GM23248 (cell line): ENCODE data around the gene PEAK3. TPM values are rescaled to one million over a fixed set of nuclear protein-coding genes. Genes with fewer than 3 reads are reported as not detected.

ENCODE experiments used
- DNase-seq: peaks from one replicate; pipeline ENCODE4 v3.0.0-alpha.2; 2015
- H2AFZ ChIP-seq: fragments of 200-600 bp; sonication (generic); 2 replicates; pipeline ENCODE4 v1.6.1; 2016; ENCODE audit warnings: antibody characterized with exemption
- H3F3A ChIP-seq: fragments of 200-600 bp; sonication (generic); 2 replicates; pipeline ENCODE4 v1.6.1; 2016; ENCODE audit warnings: mild to moderate bottlenecking, antibody characterized with exemption, mixed run types; ENCODE audit not compliant: insufficient read depth
- H3K27ac ChIP-seq: fragments of 200-600 bp; sonication (generic); 2 replicates; pipeline ENCODE4 v1.5.1; 2016; ENCODE audit warnings: mild to moderate bottlenecking
- H3K27me3 ChIP-seq: fragments of 200-600 bp; sonication (generic); replicated peaks from 2 replicates; pipeline ENCODE4 v1.6.1; 2016; ENCODE audit warnings: mild to moderate bottlenecking; ENCODE audit not compliant: insufficient read depth
- H3K36me3 ChIP-seq: fragments of 200-600 bp; sonication (generic); 2 replicates; pipeline ENCODE4 v1.6.1; 2016; ENCODE audit warnings: low read depth, mild to moderate bottlenecking
- H3K4me1 ChIP-seq: fragments of 200-600 bp; sonication (generic); 2 replicates; pipeline ENCODE4 v1.6.1; 2016; ENCODE audit warnings: mild to moderate bottlenecking; ENCODE audit not compliant: insufficient read depth
- H3K4me2 ChIP-seq: fragments of 200-600 bp; sonication (generic); one replicate; pipeline ENCODE4 v1.6.1; 2016; ENCODE audit warnings: mild to moderate bottlenecking; ENCODE audit not compliant: unreplicated experiment
- H3K4me3 ChIP-seq: fragments of 200-600 bp; sonication (generic); 2 replicates; pipeline ENCODE4 v1.5.1; 2016; ENCODE audit warnings: mild to moderate bottlenecking
- H3K79me2 ChIP-seq: fragments of 200-600 bp; sonication (generic); 2 replicates; pipeline ENCODE4 v1.6.1; 2016; ENCODE audit warnings: mild to moderate bottlenecking; ENCODE audit not compliant: insufficient read depth
- H3K9ac ChIP-seq: fragments of 200-600 bp; sonication (generic); 2 replicates; pipeline ENCODE4 v1.6.1; 2016; ENCODE audit warnings: mild to moderate bottlenecking
- H3K9me2 ChIP-seq: fragments of 200-600 bp; sonication (generic); 2 replicates; pipeline ENCODE4 v1.6.1; 2016; ENCODE audit warnings: mixed run types, mild to moderate bottlenecking, moderate library complexity; ENCODE audit not compliant: insufficient read depth
- H3K9me3 ChIP-seq: fragments of 200-600 bp; sonication (generic); one replicate; pipeline ENCODE4 v1.6.1; 2017; ENCODE audit warnings: low read depth
- H4K20me1 ChIP-seq: fragments of 200-600 bp; sonication (generic); 2 replicates; pipeline ENCODE4 v1.6.0; 2016; ENCODE audit not compliant: insufficient read depth
- EZH2 ChIP-seq: fragments of 200-600 bp; sonication (generic); IDR thresholded peaks from 2 replicates; pipeline ENCODE4 v1.6.1; 2018; ENCODE audit warnings: antibody characterized with exemption, mild to moderate bottlenecking; ENCODE audit not compliant: insufficient read depth, poor library complexity, severe bottlenecking
- EZH2phosphoT487 ChIP-seq: fragments of 200-600 bp; sonication (generic); IDR thresholded peaks from 2 replicates; pipeline ENCODE4 v1.6.1; 2018; ENCODE audit warnings: antibody characterized with exemption, moderate library complexity, mild to moderate bottlenecking, low read depth; ENCODE audit not compliant: insufficient read depth
- WGBS, 2 experiments: methylation state at CpG; one replicate each; pipeline ENCODE4 v1.1.6; 2015 to 2017; ENCODE audit warnings: low lambda C conversion rate in 2 of 2, low coverage in 1 of 2; ENCODE audit errors: missing lambda C conversion rate in 2 of 2; 5-methylcytosine and 5-hydroxymethylcytosine counted together
- in situ Hi-C: fragments of 300-500 bp; cut with MboI; formaldehyde crosslinking; loops from 2 replicates; pipeline ENCODE4 v1.15.0; 2020
- polyA plus RNA-seq: library from polyadenylated mRNA; unstranded; fragments of >200 nt; fragmentation: Nextera tagmentation; extraction: Ambion mirVana; gene quantifications from 2 replicates; pipeline ENCODE4 v1.2.1, GENCODE V29; 2016
- total RNA-seq: library from RNA; depleted of rRNA; stranded (reverse); fragments of >200 nt; shearing (Covaris generic); gene quantifications from 2 replicates; pipeline ENCODE4 v1.2.3, GENCODE V29; 2014

PEAK3 gene
- total and polyA plus RNA-seq, 2 experiments from 2014 or later: not detected

GRCh38 chr19:2291185-2291751 is 9.3 kb upstream of the PEAK3 start:
- in situ Hi-C loops: no loop called here
- H4K20me1 ChIP-seq: no peaks in the 10 kb centered on the region
- peaks cover 7% of the 10 kb centered on the region for H3F3A ChIP-seq
- no peaks in the 10 kb centered on the region for H3K79me2 ChIP-seq
- H3K9me3 ChIP-seq: no peaks in the 10 kb centered on the region
- no peaks in the 10 kb centered on the region for H3K36me3 ChIP-seq
- peaks cover 9% of the 10 kb centered on the region for H3K4me1 ChIP-seq
- H3K27me3 ChIP-seq: peaks cover 30% of the 10 kb centered on the region
- no peak overlapping the region for H3K9ac ChIP-seq
- H3K27ac ChIP-seq: no peak overlapping the region
- no peak overlapping the region for H2AFZ ChIP-seq
- TF ChIP-seq EZH2phosphoT487 (0 out of 2 replicates have a peak, but pooled peaks have one; percentile 8), EZH2 (no peak)
- H3K9me2 ChIP-seq: no peaks in the 10 kb centered on the region
- whole genome bisulfite sequencing, 2 experiments: 6 to 8% methylated on average over 22 to 32 of the region's 67 CpGs
- no peak overlapping the region for H3K4me2 ChIP-seq
- DNase-seq: peak; percentile 32
- no peak overlapping the region for H3K4me3 ChIP-seq

GRCh38 chr19:2290441-2291184 is 8.6 kb upstream of the PEAK3 start:
- TF ChIP-seq EZH2: peak; percentile 60
- 0 out of 2 replicates have a peak, but pooled peaks have one; percentile 18 for TF ChIP-seq EZH2phosphoT487
- Histone ChIP-seq H3K9me2 (no peaks in the 10 kb centered on the region), H2AFZ (no peak overlapping the region), H3K4me1 (peaks cover 9% of the 10 kb centered on the region), H3F3A (peaks cover 7% of the 10 kb centered on the region), H3K9me3 (no peaks in the 10 kb centered on the region), H3K27ac (no peak overlapping the region), H3K4me2 (peak overlapping the region; percentile 68), H4K20me1 (no peaks in the 10 kb centered on the region), H3K27me3 (peaks cover 30% of the 10 kb centered on the region), H3K36me3 (no peaks in the 10 kb centered on the region), H3K4me3 (peak overlapping the region; percentile 51; the same call in 1 of the 2 replicates), H3K9ac (no peak overlapping the region), H3K79me2 (no peaks in the 10 kb centered on the region)
- whole genome bisulfite sequencing, 2 experiments: 7 to 8% methylated on average over 58 to 81 of the region's 82 CpGs
- in situ Hi-C loops: no loop called here
- peak; percentile 25 for DNase-seq

GRCh38 chr19:2289714-2290435 is 7.9 kb upstream of the PEAK3 start:
- TF ChIP-seq EZH2: peak; percentile 77
- TF ChIP-seq EZH2phosphoT487: no peak
- H3K4me2 ChIP-seq: peak overlapping the region; percentile 68
- H3K9me3 ChIP-seq: no peaks in the 10 kb centered on the region
- H3K27ac ChIP-seq: no peak overlapping the region
- H3K9ac ChIP-seq: no peak overlapping the region
- no peaks in the 10 kb centered on the region for H3K36me3 ChIP-seq
- H4K20me1 ChIP-seq: no peaks in the 10 kb centered on the region
- H3F3A ChIP-seq: peaks cover 7% of the 10 kb centered on the region
- H2AFZ ChIP-seq: no peak overlapping the region
- H3K27me3 ChIP-seq: peaks cover 30% of the 10 kb centered on the region
- no peaks in the 10 kb centered on the region for H3K9me2 ChIP-seq
- peak overlapping the region; percentile 51 for H3K4me3 ChIP-seq
- peaks cover 9% of the 10 kb centered on the region; the same call in 1 of the 2 replicates for H3K4me1 ChIP-seq
- DNase-seq: peak; percentile 66
- WGBS, 2 experiments: 1 to 3% methylated on average over 54 to 68 of the region's 74 CpGs
- H3K79me2 ChIP-seq: no peaks in the 10 kb centered on the region
- in situ Hi-C loops: loop anchor here (10.0 kb wide), 1 partner anchor 95 kb away; no protein-coding TSS in a partner anchor
